HG03039 (cell line): Measurements from ENCODE around the gene C2CD3.
A peak's percentile ranks its signal among the peaks of the same experiment; 100 is the strongest.

Experiments used
- ATAC-seq: cut with Tn5 transposase; IDR thresholded peaks from one replicate; pipeline ENCODE4 v1.9.1; 2021; ENCODE audit warnings: mild to moderate bottlenecking, moderate library complexity; ENCODE audit not compliant: unreplicated experiment

Gene C2CD3

GRCh38 chr11:74024261-74025029 lies 146.4 kb downstream of the C2CD3 start:
- no peak for ATAC-seq

DNA sequence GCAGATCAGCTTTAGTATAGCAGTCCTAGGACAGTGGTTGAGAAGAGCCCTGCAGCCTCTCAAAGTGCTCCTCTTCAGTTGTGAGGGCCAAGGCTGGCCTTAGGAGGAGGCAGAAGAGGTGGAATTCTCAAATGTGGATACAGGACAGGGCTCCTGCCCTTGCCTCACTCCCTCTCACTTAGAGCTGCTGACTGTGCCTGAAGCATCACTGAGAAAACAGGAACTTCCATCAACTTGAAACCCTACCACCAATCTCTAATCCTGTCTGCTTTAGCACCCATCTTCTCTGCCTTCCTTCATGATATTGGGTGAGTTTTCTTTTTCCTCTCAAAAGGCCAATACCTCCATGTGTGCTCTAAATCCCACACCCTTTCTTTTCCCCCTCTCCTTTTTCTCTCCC lies 147.5 kb downstream of the C2CD3 start:
- no peak for ATAC-seq

DNA sequence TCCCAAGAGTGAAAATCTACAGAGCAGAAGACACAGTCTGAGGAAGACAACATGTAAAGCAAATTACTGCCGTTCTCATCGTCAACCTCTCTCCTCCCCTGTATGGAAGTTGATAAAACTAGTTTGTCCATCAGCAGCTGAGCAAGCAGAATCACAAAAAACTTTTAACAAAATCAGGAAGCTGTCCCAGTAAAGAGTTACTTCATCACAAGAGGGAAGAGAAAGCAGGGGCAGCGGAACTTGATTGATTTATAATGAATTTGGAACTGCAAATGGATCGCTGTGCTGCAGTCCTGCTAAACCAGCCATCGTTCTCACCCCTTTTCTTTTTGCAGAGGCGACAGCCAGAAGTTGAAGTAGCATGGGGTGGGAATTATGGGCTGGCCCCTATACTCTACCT lies 148.3 kb downstream of the C2CD3 start:
- no peak for ATAC-seq

DNA sequence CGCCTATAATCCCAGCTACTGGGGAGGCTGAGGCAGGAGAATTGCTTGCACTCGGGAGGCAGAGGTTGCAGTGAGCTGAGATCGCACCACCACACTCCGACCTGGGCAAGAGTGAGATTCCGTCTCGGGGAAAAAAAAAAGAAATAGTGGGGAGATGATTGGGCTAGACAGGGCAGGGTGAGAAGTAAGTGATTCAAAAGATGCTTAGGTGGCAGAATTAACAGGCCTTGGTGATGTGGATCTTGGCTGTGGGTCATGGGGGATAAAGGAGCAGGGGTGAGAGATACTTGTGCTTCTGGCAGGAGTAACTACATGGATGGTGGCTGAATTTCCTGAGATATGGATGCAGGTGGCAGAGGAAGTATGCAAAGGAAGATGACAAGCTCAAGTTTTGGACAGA lies 148.8 kb downstream of the C2CD3 start:
- no peak for ATAC-seq

GRCh38 chr11:74020539-74020938 lies 150.3 kb downstream of the C2CD3 start:
- no peak for ATAC-seq

DNA sequence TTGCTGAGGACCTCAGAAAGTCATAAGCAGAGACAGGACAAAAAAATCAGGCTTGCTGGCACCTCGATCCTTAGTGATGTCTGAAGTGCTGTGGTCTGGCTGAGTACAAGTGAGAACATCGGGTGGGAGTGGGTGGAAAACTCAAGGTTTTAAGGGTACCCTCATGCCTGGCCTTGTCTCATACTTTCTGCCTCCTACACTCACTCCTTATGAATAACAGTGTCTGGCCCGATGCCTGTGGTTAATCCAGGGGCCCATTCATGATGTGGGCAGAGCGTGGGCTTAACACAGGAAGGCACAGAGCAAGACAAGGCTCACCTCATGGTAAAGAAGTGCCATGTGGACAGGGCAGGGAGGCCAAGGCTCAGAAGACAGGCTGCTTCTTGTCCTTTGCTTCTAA lies 150.9 kb downstream of the C2CD3 start:
- ATAC-seq, result no peak

DNA sequence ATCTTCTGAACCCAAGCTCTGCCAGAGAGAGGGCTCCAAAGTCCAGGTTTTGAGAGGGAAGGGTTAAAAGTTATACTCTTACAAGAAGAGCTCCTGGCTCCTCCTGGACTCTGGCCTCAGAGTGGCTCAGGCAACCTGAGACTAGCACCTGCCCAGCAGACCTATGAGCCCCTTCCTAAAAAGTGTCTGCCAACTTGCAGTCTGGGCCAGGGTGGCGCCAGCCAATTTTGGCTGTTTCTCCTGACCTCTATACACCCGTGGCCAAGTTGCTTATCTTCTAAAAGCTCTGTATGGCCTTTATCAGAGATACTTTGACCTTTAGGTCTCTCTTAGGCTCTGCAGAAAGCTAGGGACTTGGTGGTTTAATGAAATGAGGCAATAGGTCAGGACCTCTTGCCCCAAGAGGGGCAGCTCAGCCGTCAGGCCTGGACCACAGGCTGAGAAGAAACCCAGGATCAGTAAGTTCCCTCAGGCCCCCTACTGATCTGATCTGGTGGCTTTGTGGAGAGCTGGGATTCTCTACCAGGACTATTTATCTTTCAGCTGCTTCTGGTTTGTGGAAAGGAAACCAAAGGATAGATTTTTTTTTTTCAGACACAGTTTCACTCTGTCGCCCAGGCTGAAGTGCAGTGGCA lies 151.6 kb downstream of the C2CD3 start:
- no peak for ATAC-seq

DNA sequence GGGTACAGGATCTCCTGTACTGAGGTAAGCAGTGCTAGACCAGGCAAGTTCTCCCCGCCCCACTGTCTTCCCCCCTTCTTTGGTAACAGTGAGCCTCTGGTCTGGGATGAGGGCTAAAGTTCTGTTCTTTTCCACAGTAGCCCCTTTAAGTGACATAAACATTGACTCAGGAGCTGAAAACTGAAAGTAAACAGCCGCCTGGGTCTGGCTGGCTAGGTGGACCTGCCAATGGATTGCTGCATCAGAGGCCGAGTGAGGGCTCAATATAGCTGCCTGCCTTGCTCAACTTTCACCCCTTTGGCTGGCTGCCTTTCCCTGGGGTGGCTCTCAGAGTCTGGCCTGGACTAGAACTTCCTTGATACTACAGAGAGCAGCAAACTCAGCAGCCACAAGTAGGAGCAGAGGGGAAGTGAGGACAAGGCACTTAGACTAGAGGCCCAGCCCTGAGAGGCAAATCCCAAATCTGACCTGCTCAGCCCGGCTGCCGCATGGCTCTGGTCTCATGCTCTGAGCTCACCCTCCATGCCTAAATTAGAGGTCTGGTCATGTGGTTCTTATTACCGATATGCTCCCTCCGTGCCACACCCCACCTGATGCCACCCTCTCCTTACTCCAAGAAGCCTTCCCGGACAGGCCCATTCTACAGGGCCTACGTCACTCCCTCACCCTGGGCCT lies 152.3 kb downstream of the C2CD3 start:
- no peak for ATAC-seq

- no peak for ATAC-seq
Observed at GRCh38 chr11:74017631-74018030, 153.2 kb downstream of the C2CD3 start.

DNA sequence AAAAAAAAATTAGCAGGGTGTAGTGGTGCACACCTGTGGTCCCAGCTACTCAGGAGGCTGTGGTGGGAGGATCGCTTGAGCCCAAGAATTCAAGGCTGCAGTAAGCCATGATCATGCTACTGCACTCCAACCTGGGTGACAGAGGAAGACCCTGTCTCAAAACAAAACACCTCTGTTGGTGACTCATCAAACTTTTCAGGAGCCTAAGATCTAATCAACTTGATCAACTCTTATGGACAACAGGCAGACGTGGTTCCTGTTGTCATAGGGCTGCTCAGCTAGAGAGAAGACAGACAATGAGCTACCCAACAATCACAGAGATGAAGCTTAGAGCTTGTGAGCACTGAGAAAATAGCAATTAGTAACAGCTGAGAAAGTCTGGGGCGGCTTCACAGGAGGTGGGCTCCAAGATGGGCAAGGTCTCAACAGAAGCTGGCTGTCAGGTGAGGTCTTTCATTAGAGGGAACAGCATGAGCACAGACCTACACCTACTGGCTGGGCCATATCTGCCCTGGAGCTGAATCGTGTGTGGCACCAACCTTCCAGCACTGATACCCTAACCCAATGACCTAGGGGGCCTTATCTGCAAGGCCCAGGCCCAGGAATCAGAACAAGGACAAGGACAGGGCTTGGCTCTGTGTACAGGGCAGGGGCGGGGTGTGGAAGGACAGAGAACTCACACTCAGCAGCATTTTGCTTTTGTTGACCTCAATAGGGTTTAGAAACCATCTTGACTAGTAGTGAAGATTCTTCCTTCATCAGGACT lies 154.7 kb downstream of the C2CD3 start:
- ATAC-seq, result no peak

- no peak for ATAC-seq
Observed at GRCh38 chr11:74014880-74015279, 155.9 kb downstream of the C2CD3 start.

DNA sequence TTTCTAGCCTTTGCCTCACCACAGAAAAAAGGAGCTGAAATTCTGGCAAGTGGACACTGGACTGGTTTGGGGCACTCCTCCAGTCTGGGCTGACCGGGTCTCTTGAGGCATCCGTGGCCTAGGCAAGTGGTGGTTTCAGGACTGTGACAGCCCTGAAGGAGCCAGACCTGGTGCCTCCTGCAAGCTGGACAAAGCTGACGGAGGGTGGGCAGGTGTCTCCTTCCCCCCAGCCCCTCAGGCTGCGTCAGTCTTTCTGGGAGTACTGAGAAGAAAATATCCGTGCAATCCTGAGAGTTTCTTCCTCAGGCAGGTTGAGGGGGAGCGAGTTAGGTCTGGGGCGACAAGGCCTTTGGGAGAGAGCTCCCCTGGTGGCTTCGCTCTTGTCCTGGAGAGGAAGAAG lies 157.7 kb downstream of the C2CD3 start:
- no peak for ATAC-seq

DNA sequence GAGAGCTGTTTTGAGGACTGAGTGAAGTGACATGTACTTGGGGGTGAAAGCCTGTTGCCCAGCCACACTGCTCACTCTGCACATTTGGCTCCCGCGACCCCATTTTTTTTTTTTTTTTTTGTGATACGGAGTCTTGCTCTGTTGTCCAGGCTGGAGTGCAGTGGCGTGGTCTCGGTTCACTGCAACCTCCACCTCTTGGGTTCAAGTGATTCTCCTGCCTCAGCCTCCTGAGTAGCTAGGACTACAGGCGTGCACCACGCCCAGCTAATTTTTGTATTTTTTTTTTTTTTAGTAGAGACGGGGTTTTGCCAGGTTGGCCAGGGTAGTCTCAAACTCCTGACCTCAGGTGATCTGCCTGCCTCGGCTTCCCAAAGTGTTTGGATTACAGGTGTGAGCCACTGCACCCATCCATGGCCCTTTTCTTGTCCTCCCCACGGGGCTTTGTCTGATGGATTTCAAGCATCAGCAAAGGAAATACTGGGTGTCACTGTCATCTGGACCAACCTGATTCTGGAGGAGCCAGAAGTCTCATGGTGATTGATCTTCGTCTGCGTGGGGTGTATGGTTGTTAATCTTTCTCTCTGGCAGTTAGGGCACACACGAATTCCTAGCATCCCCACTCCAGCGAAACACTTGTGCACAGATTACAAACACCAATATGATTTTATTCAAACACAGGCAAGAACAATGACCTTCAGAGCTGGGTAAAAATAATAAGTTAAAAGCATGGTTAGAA lies 158.6 kb downstream of the C2CD3 start:
- ATAC-seq, result no peak

- ATAC-seq, result peak; percentile 46
Observed at GRCh38 chr11:74011360-74012073, 159.3 kb downstream of the C2CD3 start.

- no peak for ATAC-seq
Observed at GRCh38 chr11:74010306-74011300, 160.2 kb downstream of the C2CD3 start.

DNA sequence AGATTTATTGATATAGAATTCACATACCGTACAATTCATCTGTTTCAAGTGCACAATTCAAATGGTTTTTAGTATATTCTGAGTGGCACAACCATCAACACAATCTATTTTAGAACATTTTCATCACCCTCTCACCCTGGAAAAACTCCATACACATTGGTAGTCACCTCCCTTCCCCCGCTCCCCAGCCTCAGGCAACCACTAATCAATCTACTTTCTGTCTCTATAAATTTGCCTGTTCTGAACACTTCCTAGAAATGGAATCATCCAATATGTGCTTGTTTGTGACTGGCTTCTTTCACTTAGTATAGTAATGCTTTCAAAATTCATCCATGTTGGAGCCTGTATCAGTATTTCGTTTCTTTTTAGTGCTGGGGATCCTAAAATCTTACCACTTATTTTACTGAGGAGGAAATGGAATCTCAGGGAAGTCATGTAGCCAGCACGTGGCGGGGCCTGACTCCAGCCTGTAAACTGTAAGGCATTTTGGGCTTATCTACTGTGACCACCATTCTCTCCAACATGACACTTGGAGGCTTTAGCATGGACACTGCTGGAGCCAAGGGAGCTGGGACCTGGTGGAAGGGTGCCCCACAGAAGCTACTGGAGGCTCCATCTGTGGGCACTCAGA lies 161.0 kb downstream of the C2CD3 start:
- no peak for ATAC-seq

GRCh38 chr11:74009230-74009547 lies 161.6 kb downstream of the C2CD3 start:
- ATAC-seq, result no peak

GRCh38 chr11:74008373-74009229 lies 162.2 kb downstream of the C2CD3 start, which contains the start of gene UCP3:
Gene UCP3 (minus strand): TSS chr11:74009085. CDS start chr11:74007042, 2,043 bp downstream.
- no peak for ATAC-seq
